Neural progenitor cell (in vitro differentiated cells): ENCODE results near the gene POU2AF2.

ENCODE experiments used
- EZH2 ChIP-seq: fragments of 200-600 bp; sonication (generic); IDR thresholded peaks from 2 replicates; pipeline ENCODE4 v1.6.1; 2017; ENCODE audit warnings: antibody characterized with exemption, mild to moderate bottlenecking, moderate library complexity
- TF ChIP-seq, protein P1 (sequence below): fragments of 200-600 bp; sonication (generic); IDR thresholded peaks from 2 replicates; pipeline ENCODE4 v1.5.1; 2017; ENCODE audit warnings: antibody characterized with exemption, mild to moderate bottlenecking

DNA sequence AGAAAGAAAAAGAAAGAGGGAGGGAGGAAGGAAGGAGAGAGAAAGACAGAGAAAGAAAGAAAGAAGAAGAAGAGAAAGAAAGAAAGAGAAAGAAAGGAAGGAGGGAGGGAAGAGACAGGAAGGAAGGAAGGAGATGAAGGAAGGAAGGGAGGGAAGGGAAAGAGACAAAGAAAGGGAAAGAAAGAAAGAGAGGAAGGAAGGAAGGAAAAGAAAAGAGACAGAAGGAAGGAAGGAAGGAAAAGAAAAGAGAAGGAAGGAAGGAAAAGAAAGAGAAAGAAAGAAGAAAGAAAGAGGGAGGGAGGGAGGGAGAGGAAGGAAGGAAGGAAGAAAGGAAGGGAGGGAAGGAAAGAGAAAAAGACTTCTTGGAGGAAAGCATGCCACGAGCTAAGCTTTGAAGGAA is 19.1 kb downstream of the POU2AF2 start:
- TF ChIP-seq, protein P1, sequence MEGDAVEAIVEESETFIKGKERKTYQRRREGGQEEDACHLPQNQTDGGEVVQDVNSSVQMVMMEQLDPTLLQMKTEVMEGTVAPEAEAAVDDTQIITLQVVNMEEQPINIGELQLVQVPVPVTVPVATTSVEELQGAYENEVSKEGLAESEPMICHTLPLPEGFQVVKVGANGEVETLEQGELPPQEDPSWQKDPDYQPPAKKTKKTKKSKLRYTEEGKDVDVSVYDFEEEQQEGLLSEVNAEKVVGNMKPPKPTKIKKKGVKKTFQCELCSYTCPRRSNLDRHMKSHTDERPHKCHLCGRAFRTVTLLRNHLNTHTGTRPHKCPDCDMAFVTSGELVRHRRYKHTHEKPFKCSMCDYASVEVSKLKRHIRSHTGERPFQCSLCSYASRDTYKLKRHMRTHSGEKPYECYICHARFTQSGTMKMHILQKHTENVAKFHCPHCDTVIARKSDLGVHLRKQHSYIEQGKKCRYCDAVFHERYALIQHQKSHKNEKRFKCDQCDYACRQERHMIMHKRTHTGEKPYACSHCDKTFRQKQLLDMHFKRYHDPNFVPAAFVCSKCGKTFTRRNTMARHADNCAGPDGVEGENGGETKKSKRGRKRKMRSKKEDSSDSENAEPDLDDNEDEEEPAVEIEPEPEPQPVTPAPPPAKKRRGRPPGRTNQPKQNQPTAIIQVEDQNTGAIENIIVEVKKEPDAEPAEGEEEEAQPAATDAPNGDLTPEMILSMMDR, result no peak
- no peak for TF ChIP-seq EZH2
